ENCODE results near the gene SYNCRIP.

GRCh38 chr6:85641522-85641896 is 1.2 kb downstream of the SYNCRIP start:
- TF ChIP-seq POLR2A (IDR thresholded peaks at IDR 0.05; ENCODE audit: low read length), result no peak
- no peak for TF ChIP-seq GATA1 (IDR thresholded peaks at IDR 0.05; ENCODE audit: low read depth, low read length)
